Activated naive CD4-positive, alpha-beta T cell treated with anti-CD3 and anti-CD28 coated beads, Interleukin-2, amount 50 U/mL, for 24 hours (primary cell): ENCODE measurements around the gene FCRL6.

Experiments
- H3K27ac Mint-ChIP-seq: one replicate; pipeline ENCODE4 v1.8.0; 2021; ENCODE audit warnings: mild to moderate bottlenecking, mixed read lengths
- H3K27me3 Mint-ChIP-seq: one replicate; pipeline ENCODE4 v1.8.0; 2021; ENCODE audit warnings: mixed read lengths
- H3K36me3 Mint-ChIP-seq: one replicate; pipeline ENCODE4 v1.8.0; 2021; ENCODE audit warnings: mixed read lengths
- H3K4me1 Mint-ChIP-seq: one replicate; pipeline ENCODE4 v1.8.0; 2021; ENCODE audit warnings: mixed read lengths
- H3K4me3 Mint-ChIP-seq: one replicate; pipeline ENCODE4 v1.8.0; 2021; ENCODE audit warnings: mild to moderate bottlenecking, mixed read lengths
- H3K9me3 Mint-ChIP-seq: one replicate; pipeline ENCODE4 v1.8.0; 2021; ENCODE audit warnings: mixed read lengths

The FCRL6 gene

DNA sequence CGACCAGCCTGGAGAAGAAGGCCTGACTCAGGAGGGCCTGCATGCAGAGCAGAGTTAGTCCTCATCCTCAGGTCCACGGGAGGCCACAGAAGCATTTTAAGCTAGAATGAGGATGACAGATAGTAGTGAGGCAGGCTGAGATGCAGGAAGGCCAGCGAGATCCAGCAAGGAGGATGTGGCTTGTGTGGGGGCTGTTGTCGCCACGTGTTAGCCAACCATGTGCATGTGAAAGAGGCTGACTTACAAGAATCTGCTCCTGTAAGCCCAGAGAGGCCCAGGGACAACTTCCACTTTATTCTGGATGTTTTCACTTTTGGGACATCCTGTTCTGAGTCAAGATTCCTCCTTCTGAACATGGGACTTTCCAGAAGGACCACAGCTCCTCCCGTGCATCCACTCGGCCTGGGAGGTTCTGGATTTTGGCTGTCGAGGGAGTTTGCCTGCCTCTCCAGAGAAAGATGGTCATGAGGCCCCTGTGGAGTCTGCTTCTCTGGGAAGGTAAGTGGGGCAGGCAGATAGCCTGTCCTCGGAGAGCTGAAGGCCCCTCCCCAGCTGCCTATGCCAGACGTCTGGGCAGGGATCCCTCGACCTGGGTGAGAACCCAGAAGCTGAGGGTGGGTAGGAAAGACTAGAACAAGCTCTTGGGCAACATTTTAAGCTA lies 24.4 kb downstream of the FCRL6 start, which contains the start of gene SLAMF8:
Gene SLAMF8, plus strand, starts transcription at position 433 of the 661 bp plus-strand sequence. Its CDS starts 26 bp downstream, at position 459.
- peaks cover 45% of the 10 kb centered on the region for H3K4me1 Mint-ChIP-seq
- H3K4me3 Mint-ChIP-seq: peak within 1 kb of the TSS; percentile 3

GRCh38 chr1:159827102-159827490 lies 24.9 kb downstream of the FCRL6 start:
- Mint-ChIP-seq H3K27me3 (no peaks in the 10 kb centered on the region), H3K27ac (peak overlapping the region; percentile 52), H3K9me3 (peaks cover 5% of the 10 kb centered on the region), H3K4me3 (no peak overlapping the region), H3K4me1 (peaks cover 45% of the 10 kb centered on the region), H3K36me3 (peaks cover 1% of the 10 kb centered on the region)

More for the DNA sequence above, 24.4 kb downstream of the FCRL6 start, which contains the start of gene SLAMF8:
- Mint-ChIP-seq H3K36me3 (peaks cover 1% of the 10 kb centered on the region), H3K27me3 (no peaks in the 10 kb centered on the region), H3K9me3 (peaks cover 5% of the 10 kb centered on the region), H3K27ac (peak within 1 kb of the TSS; percentile 52)

DNA sequence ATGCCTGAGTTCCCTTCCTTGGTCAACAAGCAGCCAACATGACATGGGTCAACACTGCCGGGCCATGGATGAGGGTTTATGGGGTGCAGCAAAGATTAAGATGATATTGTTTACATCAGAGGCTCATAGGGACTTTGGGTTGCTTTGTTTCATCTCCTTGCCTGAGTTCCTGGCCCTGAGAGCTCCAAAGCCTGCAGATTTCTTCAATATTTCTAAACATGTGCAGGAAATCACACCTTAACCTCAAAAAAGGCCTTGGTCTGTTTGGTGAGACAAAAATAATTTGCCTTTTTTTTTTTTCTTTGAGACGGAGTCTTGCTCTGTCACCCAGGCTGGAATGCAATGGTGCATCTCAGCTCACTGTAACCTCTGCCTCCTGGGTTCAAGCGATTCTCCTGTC lies 25.4 kb downstream of the FCRL6 start:
- no peaks in the 10 kb centered on the region for H3K27me3 Mint-ChIP-seq
- peaks cover 5% of the 10 kb centered on the region for H3K9me3 Mint-ChIP-seq
- H3K36me3 Mint-ChIP-seq: peaks cover 1% of the 10 kb centered on the region
- no peak overlapping the region for H3K27ac Mint-ChIP-seq
- peaks cover 45% of the 10 kb centered on the region for H3K4me1 Mint-ChIP-seq
- no peak overlapping the region for H3K4me3 Mint-ChIP-seq

DNA sequence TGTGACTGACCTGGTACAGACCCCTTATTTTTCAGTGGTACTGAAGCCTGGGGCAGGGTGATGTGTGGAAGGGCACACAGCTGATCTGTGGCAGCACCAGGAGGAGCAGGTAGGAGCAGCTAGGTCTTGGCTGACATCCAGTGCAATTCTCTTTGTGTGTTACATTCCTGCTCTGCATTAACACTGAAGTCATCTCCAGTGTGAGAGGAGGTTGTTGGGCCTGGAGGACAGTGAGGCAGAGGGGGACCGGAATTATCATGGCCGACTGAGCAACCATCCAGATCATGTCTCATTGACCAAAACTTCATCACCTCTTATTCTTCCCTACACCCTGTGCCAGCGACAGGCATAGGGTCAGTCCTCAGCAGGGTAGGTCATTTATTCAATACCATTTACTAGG lies 26.0 kb downstream of the FCRL6 start:
- peak overlapping the region; percentile 17 for H3K4me3 Mint-ChIP-seq
- no peak overlapping the region for H3K27ac Mint-ChIP-seq
- H3K9me3 Mint-ChIP-seq: peaks cover 5% of the 10 kb centered on the region
- H3K36me3 Mint-ChIP-seq: peaks cover 1% of the 10 kb centered on the region
- no peaks in the 10 kb centered on the region for H3K27me3 Mint-ChIP-seq
- peaks cover 45% of the 10 kb centered on the region for H3K4me1 Mint-ChIP-seq

DNA sequence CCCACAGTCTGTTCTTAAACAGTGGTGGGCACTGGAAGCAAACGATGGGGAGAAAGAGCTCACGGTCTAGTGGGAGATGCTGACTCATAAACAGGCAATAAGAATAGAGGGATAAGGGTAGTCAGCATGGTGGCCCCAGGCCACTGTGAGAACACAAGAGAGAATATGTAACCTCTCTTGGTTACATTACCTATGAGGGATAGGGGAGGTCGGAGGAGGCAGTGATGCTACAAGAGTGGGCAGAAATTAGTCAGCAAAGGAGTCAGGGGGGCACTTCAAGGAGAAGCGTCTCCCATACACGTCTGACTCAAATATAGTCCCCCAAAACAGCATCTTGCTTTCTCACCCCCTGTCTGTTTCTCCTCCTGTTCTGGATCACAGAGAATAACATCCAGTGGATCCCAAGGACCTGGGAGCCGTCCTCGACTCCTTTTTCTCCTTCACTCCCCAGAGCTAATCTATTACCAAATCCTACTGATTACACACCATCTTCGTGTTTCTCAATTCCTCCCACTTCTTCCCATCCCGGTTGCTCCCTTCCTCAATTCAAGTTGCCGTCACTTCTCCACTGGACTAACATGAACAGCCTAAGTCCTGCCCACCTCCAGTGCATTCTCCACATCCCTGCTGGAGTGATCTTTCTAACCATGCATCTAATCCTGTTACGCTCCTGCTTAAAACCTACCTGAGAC lies 26.6 kb downstream of the FCRL6 start:
- Mint-ChIP-seq H3K27ac (no peak overlapping the region), H3K4me1 (peaks cover 45% of the 10 kb centered on the region), H3K36me3 (peaks cover 3% of the 10 kb centered on the region), H3K27me3 (no peaks in the 10 kb centered on the region), H3K4me3 (peak overlapping the region; percentile 17), H3K9me3 (peaks cover 5% of the 10 kb centered on the region)

DNA sequence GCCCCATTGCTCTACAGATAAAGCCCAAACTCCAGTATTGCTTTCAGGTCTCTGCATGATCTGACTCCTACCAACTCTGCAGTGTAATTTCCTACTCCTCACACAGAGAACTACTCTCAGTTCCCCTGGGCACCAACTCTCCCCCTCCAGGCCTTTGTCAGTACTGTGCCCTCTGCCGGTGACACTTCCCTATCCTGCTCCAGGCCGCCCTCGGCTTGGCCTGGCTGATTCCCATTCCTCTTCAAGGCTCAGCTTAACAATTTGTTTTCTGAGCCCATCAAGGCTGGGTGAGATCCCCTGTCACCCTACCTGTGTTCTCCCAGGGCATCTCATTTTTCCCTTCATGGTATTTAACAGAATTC lies 27.1 kb downstream of the FCRL6 start:
- H3K9me3 Mint-ChIP-seq: peaks cover 5% of the 10 kb centered on the region
- no peak overlapping the region for H3K27ac Mint-ChIP-seq
- peaks cover 45% of the 10 kb centered on the region for H3K4me1 Mint-ChIP-seq
- H3K4me3 Mint-ChIP-seq: no peak overlapping the region
- peaks cover 4% of the 10 kb centered on the region for H3K36me3 Mint-ChIP-seq
- no peaks in the 10 kb centered on the region for H3K27me3 Mint-ChIP-seq

DNA sequence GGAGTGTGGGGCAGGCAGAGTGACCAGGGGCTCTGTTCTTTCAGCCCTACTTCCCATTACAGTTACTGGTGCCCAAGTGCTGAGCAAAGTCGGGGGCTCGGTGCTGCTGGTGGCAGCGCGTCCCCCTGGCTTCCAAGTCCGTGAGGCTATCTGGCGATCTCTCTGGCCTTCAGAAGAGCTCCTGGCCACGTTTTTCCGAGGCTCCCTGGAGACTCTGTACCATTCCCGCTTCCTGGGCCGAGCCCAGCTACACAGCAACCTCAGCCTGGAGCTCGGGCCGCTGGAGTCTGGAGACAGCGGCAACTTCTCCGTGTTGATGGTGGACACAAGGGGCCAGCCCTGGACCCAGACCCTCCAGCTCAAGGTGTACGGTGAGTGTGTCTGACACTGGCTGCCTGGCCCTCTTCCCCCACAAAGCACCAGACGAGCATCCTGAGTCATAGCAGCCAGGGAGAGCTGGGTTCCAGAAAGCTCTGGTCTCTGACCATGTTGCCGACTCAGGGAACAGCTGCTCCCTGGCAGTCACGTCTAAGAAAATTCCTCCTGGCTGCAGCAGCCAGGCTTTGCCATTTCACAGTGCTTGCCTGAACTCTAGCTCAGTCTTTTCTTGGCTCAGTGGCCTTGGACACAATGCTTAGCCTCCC lies 27.8 kb downstream of the FCRL6 start:
- Mint-ChIP-seq H3K4me1 (peaks cover 42% of the 10 kb centered on the region), H3K9me3 (peaks cover 5% of the 10 kb centered on the region), H3K4me3 (no peak overlapping the region), H3K27ac (no peak overlapping the region), H3K36me3 (peaks cover 4% of the 10 kb centered on the region), H3K27me3 (no peaks in the 10 kb centered on the region)

GRCh38 chr1:159830722-159831121 lies 28.6 kb downstream of the FCRL6 start:
- Mint-ChIP-seq H3K27ac (no peak overlapping the region), H3K9me3 (peaks cover 5% of the 10 kb centered on the region), H3K4me3 (no peak overlapping the region), H3K4me1 (peaks cover 34% of the 10 kb centered on the region), H3K36me3 (peaks cover 4% of the 10 kb centered on the region), H3K27me3 (no peaks in the 10 kb centered on the region)

DNA sequence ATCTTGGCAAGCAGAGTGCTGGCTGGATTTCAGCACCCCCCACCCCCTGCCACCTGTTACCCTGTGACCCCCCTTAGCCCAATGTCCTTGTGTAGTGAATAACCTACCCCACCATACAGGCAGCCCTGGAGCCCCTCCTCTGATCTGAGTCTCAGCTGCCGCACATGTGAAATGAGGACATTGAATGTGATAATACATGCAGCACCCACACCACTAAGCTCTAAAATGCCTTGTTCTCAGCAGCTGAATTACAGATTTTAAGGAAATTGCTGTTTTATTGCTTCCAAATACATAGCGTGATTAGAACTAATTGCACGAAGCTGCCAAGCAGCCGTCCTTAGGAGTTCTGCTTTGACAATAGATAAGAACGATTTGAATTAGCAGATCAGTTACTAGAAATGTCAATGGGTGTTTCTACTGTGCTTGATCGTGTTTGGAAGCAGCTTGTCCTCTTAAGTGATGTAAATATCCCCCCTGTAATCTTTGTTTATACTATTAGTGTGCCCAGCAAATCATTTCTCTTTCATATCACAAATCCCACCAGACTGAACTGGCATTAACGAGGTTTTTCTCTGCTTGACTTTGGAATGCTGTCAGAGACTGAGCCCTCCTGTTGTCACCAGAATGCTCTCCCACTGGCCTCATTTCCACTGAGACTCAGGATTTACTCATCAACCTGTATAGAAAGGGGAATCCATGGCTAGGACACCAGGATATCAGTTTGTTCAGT lies 29.4 kb downstream of the FCRL6 start:
- no peak overlapping the region for H3K27ac Mint-ChIP-seq
- H3K4me1 Mint-ChIP-seq: peaks cover 26% of the 10 kb centered on the region
- H3K9me3 Mint-ChIP-seq: peaks cover 5% of the 10 kb centered on the region
- H3K36me3 Mint-ChIP-seq: peaks cover 5% of the 10 kb centered on the region
- no peaks in the 10 kb centered on the region for H3K27me3 Mint-ChIP-seq
- no peak overlapping the region for H3K4me3 Mint-ChIP-seq

DNA sequence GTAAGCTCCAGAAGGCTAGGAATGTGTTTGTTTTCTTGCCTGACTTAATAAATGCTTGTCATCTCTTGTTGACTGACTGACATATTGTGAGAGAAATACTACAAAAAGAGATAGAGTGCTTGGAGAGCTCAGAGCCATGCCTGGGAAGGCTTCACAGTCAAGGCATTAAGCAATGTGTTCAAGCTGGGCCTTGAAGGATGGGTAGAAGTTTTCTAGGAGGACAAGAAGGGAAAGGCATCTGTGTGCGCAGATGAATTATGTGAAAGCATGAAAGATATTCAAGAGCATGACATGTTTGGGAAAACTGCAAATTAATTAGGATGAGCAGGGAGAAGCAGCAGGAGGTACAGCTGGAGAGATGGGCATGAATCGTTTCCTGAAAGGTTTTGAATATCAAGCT lies 30.1 kb downstream of the FCRL6 start:
- peaks cover 5% of the 10 kb centered on the region for H3K9me3 Mint-ChIP-seq
- H3K27ac Mint-ChIP-seq: no peak overlapping the region
- no peaks in the 10 kb centered on the region for H3K27me3 Mint-ChIP-seq
- peaks cover 19% of the 10 kb centered on the region for H3K4me1 Mint-ChIP-seq
- H3K4me3 Mint-ChIP-seq: no peak overlapping the region
- H3K36me3 Mint-ChIP-seq: peaks cover 6% of the 10 kb centered on the region

DNA sequence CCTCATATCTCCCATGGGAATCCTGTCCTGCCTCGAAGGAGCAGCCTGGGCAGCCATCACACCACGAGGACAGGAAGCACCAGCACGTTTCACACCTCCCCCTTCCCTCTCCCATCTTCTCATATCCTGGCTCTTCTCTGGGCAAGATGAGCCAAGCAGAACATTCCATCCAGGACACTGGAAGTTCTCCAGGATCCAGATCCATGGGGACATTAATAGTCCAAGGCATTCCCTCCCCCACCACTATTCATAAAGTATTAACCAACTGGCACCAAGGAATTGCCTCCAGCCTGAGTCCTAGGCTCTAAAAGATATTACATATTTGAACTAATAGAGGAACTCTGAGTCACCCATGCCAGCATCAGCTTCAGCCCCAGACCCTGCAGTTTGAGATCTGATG lies 33.2 kb downstream of the FCRL6 start:
- peaks cover 4% of the 10 kb centered on the region for H3K4me1 Mint-ChIP-seq
- H3K9me3 Mint-ChIP-seq: no peaks in the 10 kb centered on the region
- H3K27ac Mint-ChIP-seq: no peak overlapping the region
- H3K36me3 Mint-ChIP-seq: peaks cover 7% of the 10 kb centered on the region
- H3K4me3 Mint-ChIP-seq: no peak overlapping the region
- no peaks in the 10 kb centered on the region for H3K27me3 Mint-ChIP-seq

DNA sequence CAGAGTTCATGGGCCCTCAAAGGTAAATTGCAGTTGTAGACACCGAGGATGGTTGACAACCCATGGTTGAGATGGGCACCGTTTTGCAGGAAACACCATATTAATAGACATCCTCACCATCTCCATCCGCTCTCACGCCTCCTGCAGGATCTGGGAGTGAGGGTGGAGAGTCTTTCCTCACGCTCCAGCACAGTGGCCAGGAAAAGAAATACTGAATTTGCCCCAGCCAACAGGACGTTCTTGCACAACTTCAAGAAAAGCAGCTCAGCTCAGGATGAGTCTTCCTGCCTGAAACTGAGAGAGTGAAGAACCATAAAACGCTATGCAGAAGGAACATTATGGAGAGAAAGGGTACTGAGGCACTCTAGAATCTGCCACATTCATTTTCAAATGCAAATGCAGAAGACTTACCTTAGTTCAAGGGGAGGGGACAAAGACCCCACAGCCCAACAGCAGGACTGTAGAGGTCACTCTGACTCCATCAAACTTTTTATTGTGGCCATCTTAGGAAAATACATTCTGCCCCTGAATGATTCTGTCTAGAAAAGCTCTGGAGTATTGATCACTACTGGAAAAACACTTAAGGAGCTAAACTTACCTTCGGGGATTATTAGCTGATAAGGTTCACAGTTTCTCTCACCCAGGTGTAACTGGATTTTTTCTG lies 33.8 kb downstream of the FCRL6 start:
- Mint-ChIP-seq H3K4me1 (peaks cover 4% of the 10 kb centered on the region), H3K27ac (no peak overlapping the region), H3K9me3 (no peaks in the 10 kb centered on the region), H3K27me3 (no peaks in the 10 kb centered on the region), H3K4me3 (no peak overlapping the region), H3K36me3 (peaks cover 7% of the 10 kb centered on the region)

GRCh38 chr1:159838715-159839114 lies 36.6 kb downstream of the FCRL6 start:
- peaks cover 4% of the 10 kb centered on the region for H3K4me1 Mint-ChIP-seq
- H3K36me3 Mint-ChIP-seq: peaks cover 8% of the 10 kb centered on the region
- H3K27ac Mint-ChIP-seq: no peak overlapping the region
- no peak overlapping the region for H3K4me3 Mint-ChIP-seq
- H3K9me3 Mint-ChIP-seq: no peaks in the 10 kb centered on the region
- no peaks in the 10 kb centered on the region for H3K27me3 Mint-ChIP-seq

GRCh38 chr1:159839116-159839849 lies 37.1 kb downstream of the FCRL6 start:
- H3K4me3 Mint-ChIP-seq: no peak overlapping the region
- peak overlapping the region; percentile 31 for H3K27ac Mint-ChIP-seq
- no peaks in the 10 kb centered on the region for H3K27me3 Mint-ChIP-seq
- peaks cover 4% of the 10 kb centered on the region for H3K4me1 Mint-ChIP-seq
- peaks cover 7% of the 10 kb centered on the region for H3K36me3 Mint-ChIP-seq
- H3K9me3 Mint-ChIP-seq: no peaks in the 10 kb centered on the region

- Mint-ChIP-seq H3K27ac (no peak overlapping the region), H3K9me3 (no peaks in the 10 kb centered on the region), H3K4me1 (peaks cover 4% of the 10 kb centered on the region), H3K4me3 (no peak overlapping the region), H3K36me3 (peaks cover 5% of the 10 kb centered on the region), H3K27me3 (no peaks in the 10 kb centered on the region)
Measured at GRCh38 chr1:159841749-159842148, 39.6 kb downstream of the FCRL6 start.
